IPS-20b (cell line): ENCODE results near the gene TERF2IP.
A peak's percentile ranks its signal among the peaks of the same experiment; 100 is the strongest.

Source experiments
- H3K27ac ChIP-seq: one replicate; pipeline ENCODE4 v1.5.1; 2013; ENCODE audit warnings: low read length
- H3K27me3 ChIP-seq: 2 replicates; pipeline ENCODE4 v1.6.1; 2013; ENCODE audit warnings: mild to moderate bottlenecking, low read length, inconsistent platforms; ENCODE audit not compliant: insufficient read depth
- H3K36me3 ChIP-seq: 2 replicates; pipeline ENCODE4 v1.6.1; 2013; ENCODE audit warnings: low read depth, mild to moderate bottlenecking, inconsistent platforms, low read length, moderate library complexity; ENCODE audit not compliant: insufficient read depth
- H3K4me1 ChIP-seq: 2 replicates; pipeline ENCODE4 v1.6.1; 2013; ENCODE audit warnings: mild to moderate bottlenecking, control low read depth, inconsistent platforms, low read length, moderate library complexity; ENCODE audit not compliant: insufficient read depth
- H3K4me3 ChIP-seq: 2 replicates; pipeline ENCODE4 v1.5.1; 2013; ENCODE audit warnings: mild to moderate bottlenecking, low read length, inconsistent platforms
- H3K9ac ChIP-seq: 2 replicates; pipeline ENCODE4 v1.6.1; 2013; ENCODE audit warnings: low read depth, mild to moderate bottlenecking, inconsistent platforms, low read length, moderate library complexity
- H3K9me3 ChIP-seq: 2 replicates; pipeline ENCODE4 v1.6.1; 2013; ENCODE audit warnings: mild to moderate bottlenecking, low read depth, low read length, inconsistent platforms; ENCODE audit not compliant: insufficient read depth

The TERF2IP gene

GRCh38 chr16:75647112-75647491 is 471 bp upstream of the TERF2IP start:
- H3K4me3 ChIP-seq: peak overlapping the region; percentile 90
- no peaks in the 10 kb centered on the region for H3K27me3 ChIP-seq
- peak overlapping the region; percentile 95 for H3K9ac ChIP-seq
- peaks cover 37% of the 10 kb centered on the region for H3K36me3 ChIP-seq
- H3K9me3 ChIP-seq: no peaks in the 10 kb centered on the region
- H3K27ac ChIP-seq: peak overlapping the region; percentile 72
- H3K4me1 ChIP-seq: peaks cover 9% of the 10 kb centered on the region; the same call in 1 of the 2 replicates

GRCh38 chr16:75648265-75649076 is 898 bp downstream of the TERF2IP start:
- Histone ChIP-seq H3K27ac (peak overlapping the region; percentile 91), H3K4me1 (peaks cover 9% of the 10 kb centered on the region; the same call in 1 of the 2 replicates), H3K9me3 (no peaks in the 10 kb centered on the region), H3K9ac (peak overlapping the region; percentile 95), H3K27me3 (no peaks in the 10 kb centered on the region), H3K4me3 (peak overlapping the region; percentile 90), H3K36me3 (peaks cover 23% of the 10 kb centered on the region)

- Histone ChIP-seq H3K27ac (no peak overlapping the region), H3K4me1 (peaks cover 9% of the 10 kb centered on the region; the same call in 1 of the 2 replicates), H3K4me3 (no peak overlapping the region), H3K27me3 (no peaks in the 10 kb centered on the region), H3K9me3 (no peaks in the 10 kb centered on the region), H3K36me3 (peaks cover 45% of the 10 kb centered on the region), H3K9ac (no peak overlapping the region)
Measured at GRCh38 chr16:75653922-75654321, 6.3 kb downstream of the TERF2IP start.

- H3K27ac ChIP-seq: no peak overlapping the region
- H3K4me1 ChIP-seq: no peaks in the 10 kb centered on the region
- H3K9ac ChIP-seq: no peak overlapping the region
- H3K27me3 ChIP-seq: no peaks in the 10 kb centered on the region
- H3K4me3 ChIP-seq: no peak overlapping the region
- no peaks in the 10 kb centered on the region for H3K9me3 ChIP-seq
- peaks cover 45% of the 10 kb centered on the region for H3K36me3 ChIP-seq
Measured at GRCh38 chr16:75658175-75658574, 10.6 kb downstream of the TERF2IP start.

GRCh38 chr16:75660321-75660720 is 12.7 kb downstream of the TERF2IP start:
- no peak overlapping the region for H3K27ac ChIP-seq
- H3K9me3 ChIP-seq: no peaks in the 10 kb centered on the region
- H3K4me1 ChIP-seq: no peaks in the 10 kb centered on the region
- peaks cover 34% of the 10 kb centered on the region for H3K36me3 ChIP-seq
- H3K9ac ChIP-seq: no peak overlapping the region
- H3K27me3 ChIP-seq: no peaks in the 10 kb centered on the region
- no peak overlapping the region for H3K4me3 ChIP-seq

- no peak overlapping the region for H3K4me3 ChIP-seq
- no peaks in the 10 kb centered on the region for H3K27me3 ChIP-seq
- no peaks in the 10 kb centered on the region for H3K9me3 ChIP-seq
- no peaks in the 10 kb centered on the region for H3K4me1 ChIP-seq
- H3K27ac ChIP-seq: no peak overlapping the region
- peaks cover 29% of the 10 kb centered on the region for H3K36me3 ChIP-seq
- no peak overlapping the region for H3K9ac ChIP-seq
Measured at GRCh38 chr16:75660726-75661302, 13.2 kb downstream of the TERF2IP start.

- no peaks in the 10 kb centered on the region for H3K9me3 ChIP-seq
- H3K9ac ChIP-seq: no peak overlapping the region
- H3K36me3 ChIP-seq: no peaks in the 10 kb centered on the region
- H3K4me1 ChIP-seq: no peaks in the 10 kb centered on the region
- H3K27me3 ChIP-seq: no peaks in the 10 kb centered on the region
- H3K4me3 ChIP-seq: no peak overlapping the region
- H3K27ac ChIP-seq: no peak overlapping the region
Measured at GRCh38 chr16:75667503-75667902, 19.9 kb downstream of the TERF2IP start.

- Histone ChIP-seq H3K4me1 (no peaks in the 10 kb centered on the region), H3K36me3 (no peaks in the 10 kb centered on the region), H3K9me3 (no peaks in the 10 kb centered on the region), H3K9ac (no peak within 1 kb of the TSS), H3K27me3 (no peaks in the 10 kb centered on the region), H3K27ac (no peak within 1 kb of the TSS), H3K4me3 (no peak within 1 kb of the TSS)
Measured at GRCh38 chr16:75676909-75677308, 29.3 kb downstream of the TERF2IP start, which contains the start of gene CPHXL2. TSS of gene CPHXL2 (minus strand) at chr16:75677009. CDS start at chr16:75676999, 10 bp downstream.

GRCh38 chr16:75679366-75679765 is 31.8 kb downstream of the TERF2IP start:
- H3K4me1 ChIP-seq: no peaks in the 10 kb centered on the region
- H3K9me3 ChIP-seq: peaks cover 19% of the 10 kb centered on the region
- no peak overlapping the region for H3K9ac ChIP-seq
- H3K27ac ChIP-seq: no peak overlapping the region
- H3K4me3 ChIP-seq: no peak overlapping the region
- no peaks in the 10 kb centered on the region for H3K36me3 ChIP-seq
- no peaks in the 10 kb centered on the region for H3K27me3 ChIP-seq

GRCh38 chr16:75682308-75682707 is 34.7 kb downstream of the TERF2IP start:
- Histone ChIP-seq H3K36me3 (no peaks in the 10 kb centered on the region), H3K27ac (no peak overlapping the region), H3K27me3 (no peaks in the 10 kb centered on the region), H3K9ac (no peak overlapping the region), H3K4me3 (no peak overlapping the region), H3K4me1 (no peaks in the 10 kb centered on the region), H3K9me3 (peaks cover 41% of the 10 kb centered on the region)

GRCh38 chr16:75687361-75687760 is 39.8 kb downstream of the TERF2IP start:
- Histone ChIP-seq H3K4me3 (no peak overlapping the region), H3K27me3 (no peaks in the 10 kb centered on the region), H3K9me3 (peaks cover 47% of the 10 kb centered on the region), H3K27ac (no peak overlapping the region), H3K36me3 (no peaks in the 10 kb centered on the region), H3K9ac (no peak overlapping the region), H3K4me1 (no peaks in the 10 kb centered on the region)

GRCh38 chr16:75695708-75696107 is 48.1 kb downstream of the TERF2IP start:
- Histone ChIP-seq H3K9me3 (no peaks in the 10 kb centered on the region; the same call in 1 of the 2 replicates), H3K27ac (no peak overlapping the region), H3K4me3 (no peak overlapping the region), H3K4me1 (no peaks in the 10 kb centered on the region), H3K9ac (no peak overlapping the region), H3K27me3 (no peaks in the 10 kb centered on the region), H3K36me3 (no peaks in the 10 kb centered on the region)
